Measurements from ENCODE around the gene CENPS. TPM values are rescaled to one million over a fixed set of nuclear protein-coding genes. Genes with fewer than 3 reads are reported as not detected.

Gene CENPS
- total and polyA plus RNA-seq, 4 donors, result 4.4 to 9.8 (median 7.4) TPM

GRCh38 chr1:10380594-10381275 lies 49.5 kb upstream of the CENPS start:
- no peaks in the 10 kb centered on the region for H3K27me3 ChIP-seq (ENCODE audit: control insufficient read depth in 4 of 4, insufficient read depth in 4 of 4, low read length in 3 of 4)
- H3K9ac ChIP-seq (ENCODE audit: low read depth in 1 of 2, low read length in 2 of 2), result no peak overlapping the region
- WGBS, result 76% methylated on average over 5 of the region's 5 CpGs
- no peak overlapping the region for H3K4me3 ChIP-seq (ENCODE audit: low read depth in 1 of 3, low read length in 3 of 3)
- no peaks in the 10 kb centered on the region for H3K4me1 ChIP-seq (ENCODE audit: control insufficient read depth in 4 of 4, insufficient read depth in 4 of 4, low read length in 3 of 4)
- DNase-seq (ENCODE audit: low spot score), result no peak
- H3K9me3 ChIP-seq (ENCODE audit: control insufficient read depth in 4 of 4, low read length in 3 of 4), result no peaks in the 10 kb centered on the region
- peaks cover 0 to 34% (median 14%) of the 10 kb centered on the region in 4 donors for H3K36me3 ChIP-seq (ENCODE audit: control insufficient read depth in 4 of 4, insufficient read depth in 3 of 4, low read depth in 1 of 4, low read length in 3 of 4)
- TF ChIP-seq REST (IDR thresholded peaks at IDR 0.05), result no peak
- TF ChIP-seq, protein P1, sequence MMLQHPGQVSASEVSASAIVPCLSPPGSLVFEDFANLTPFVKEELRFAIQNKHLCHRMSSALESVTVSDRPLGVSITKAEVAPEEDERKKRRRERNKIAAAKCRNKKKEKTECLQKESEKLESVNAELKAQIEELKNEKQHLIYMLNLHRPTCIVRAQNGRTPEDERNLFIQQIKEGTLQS (IDR thresholded peaks at IDR 0.05), result no peak
- TF ChIP-seq TAF1 (conservative IDR thresholded peaks at IDR 0.05), result no peak
- TF ChIP-seq, protein P2, sequence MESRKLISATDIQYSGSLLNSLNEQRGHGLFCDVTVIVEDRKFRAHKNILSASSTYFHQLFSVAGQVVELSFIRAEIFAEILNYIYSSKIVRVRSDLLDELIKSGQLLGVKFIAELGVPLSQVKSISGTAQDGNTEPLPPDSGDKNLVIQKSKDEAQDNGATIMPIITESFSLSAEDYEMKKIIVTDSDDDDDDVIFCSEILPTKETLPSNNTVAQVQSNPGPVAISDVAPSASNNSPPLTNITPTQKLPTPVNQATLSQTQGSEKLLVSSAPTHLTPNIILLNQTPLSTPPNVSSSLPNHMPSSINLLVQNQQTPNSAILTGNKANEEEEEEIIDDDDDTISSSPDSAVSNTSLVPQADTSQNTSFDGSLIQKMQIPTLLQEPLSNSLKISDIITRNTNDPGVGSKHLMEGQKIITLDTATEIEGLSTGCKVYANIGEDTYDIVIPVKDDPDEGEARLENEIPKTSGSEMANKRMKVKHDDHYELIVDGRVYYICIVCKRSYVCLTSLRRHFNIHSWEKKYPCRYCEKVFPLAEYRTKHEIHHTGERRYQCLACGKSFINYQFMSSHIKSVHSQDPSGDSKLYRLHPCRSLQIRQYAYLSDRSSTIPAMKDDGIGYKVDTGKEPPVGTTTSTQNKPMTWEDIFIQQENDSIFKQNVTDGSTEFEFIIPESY (IDR thresholded peaks at IDR 0.05), result no peak
- TF ChIP-seq, protein P3, sequence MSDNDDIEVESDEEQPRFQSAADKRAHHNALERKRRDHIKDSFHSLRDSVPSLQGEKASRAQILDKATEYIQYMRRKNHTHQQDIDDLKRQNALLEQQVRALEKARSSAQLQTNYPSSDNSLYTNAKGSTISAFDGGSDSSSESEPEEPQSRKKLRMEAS (IDR thresholded peaks at IDR 0.05), result no peak
- TF ChIP-seq RXRA (IDR thresholded peaks at IDR 0.05), result no peak
- no peak for TF ChIP-seq CTCF (IDR thresholded peaks at IDR 0.05; ENCODE audit: low read depth, low read length, missing input control)
- TF ChIP-seq FOXA1 (IDR thresholded peaks at IDR 0.05), result no peak
- TF ChIP-seq HNF4A (conservative IDR thresholded peaks at IDR 0.05), result no peak
- no peak for TF ChIP-seq YY1 (IDR thresholded peaks at IDR 0.05)
- no peak for TF ChIP-seq JUND (IDR thresholded peaks at IDR 0.05)
- no peak for TF ChIP-seq RAD21 (IDR thresholded peaks at IDR 0.05)
- no peak for TF ChIP-seq GABPA (IDR thresholded peaks at IDR 0.05 in 1 of 2, conservative IDR thresholded peaks at IDR 0.05 in 1 of 2)
- no peak for TF ChIP-seq EGR1 (IDR thresholded peaks at IDR 0.05; ENCODE audit: low read depth in 2 of 2)
- TF ChIP-seq HNF4G (IDR thresholded peaks at IDR 0.05), result no peak
- TF ChIP-seq NR2F2 (IDR thresholded peaks at IDR 0.05), result no peak
- no peak for TF ChIP-seq FOXA2 (IDR thresholded peaks at IDR 0.05)
- no peak overlapping the region for H3K27ac ChIP-seq (ENCODE audit: low read depth in 1 of 2, low read length in 2 of 2)

Data from liver (tissue), 9 donors.